Measurements from ENCODE around the gene LAIR2. TPM values are rescaled to one million over a fixed set of nuclear protein-coding genes. Genes with fewer than 3 reads are reported as not detected.

Gene LAIR2
- total and polyA plus RNA-seq, 2 of the 13 experiments (the other 11 are each of a cell fraction or from before 2014, with no cell fraction given) = 1.3 to 1.9 TPM

DNA sequence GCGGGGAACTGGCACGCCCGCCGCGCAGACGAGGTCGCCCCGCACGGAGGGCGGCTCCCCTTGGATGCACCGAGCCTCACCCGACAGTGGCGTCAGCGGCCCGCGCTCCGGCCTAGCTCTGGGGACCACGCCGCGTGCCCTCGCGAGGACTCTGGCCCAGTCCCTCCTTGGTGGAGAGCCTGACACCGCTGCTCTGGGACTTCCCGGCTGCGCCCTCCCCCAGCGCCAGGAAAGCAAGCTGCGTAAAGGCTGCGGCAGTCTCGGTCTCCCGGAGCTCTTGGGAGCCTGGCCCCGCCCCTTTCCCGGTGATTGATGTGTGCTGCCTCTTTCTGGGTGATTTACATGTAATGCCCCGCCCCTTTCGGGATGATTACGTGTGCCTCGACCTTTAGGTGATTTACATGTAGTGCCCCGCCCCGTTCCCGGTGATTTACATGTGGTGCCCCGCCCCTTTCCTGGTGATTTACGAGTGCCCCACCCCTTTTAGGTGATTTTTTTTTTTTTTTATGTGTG lies 39.0 kb upstream of the LAIR2 start, which contains the start of gene LENG9 (continued):
- TF ChIP-seq, protein P1, sequence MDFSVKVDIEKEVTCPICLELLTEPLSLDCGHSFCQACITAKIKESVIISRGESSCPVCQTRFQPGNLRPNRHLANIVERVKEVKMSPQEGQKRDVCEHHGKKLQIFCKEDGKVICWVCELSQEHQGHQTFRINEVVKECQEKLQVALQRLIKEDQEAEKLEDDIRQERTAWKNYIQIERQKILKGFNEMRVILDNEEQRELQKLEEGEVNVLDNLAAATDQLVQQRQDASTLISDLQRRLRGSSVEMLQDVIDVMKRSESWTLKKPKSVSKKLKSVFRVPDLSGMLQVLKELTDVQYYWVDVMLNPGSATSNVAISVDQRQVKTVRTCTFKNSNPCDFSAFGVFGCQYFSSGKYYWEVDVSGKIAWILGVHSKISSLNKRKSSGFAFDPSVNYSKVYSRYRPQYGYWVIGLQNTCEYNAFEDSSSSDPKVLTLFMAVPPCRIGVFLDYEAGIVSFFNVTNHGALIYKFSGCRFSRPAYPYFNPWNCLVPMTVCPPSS (IDR thresholded peaks at IDR 0.05) = no peak
- TF ChIP-seq ZFP36L2 (CRISPR knock-in tag; IDR thresholded peaks at IDR 0.05) = 0 out of 2 replicates have a peak, but pooled peaks have one; percentile 52
- no peak for TF ChIP-seq ZNF644 (CRISPR knock-in tag; IDR thresholded peaks at IDR 0.05; ENCODE audit: low read depth)
- TF ChIP-seq ZNF879 (CRISPR knock-in tag; IDR thresholded peaks at IDR 0.05) = 0 out of 2 replicates have a peak, but pooled peaks have one; percentile 61
- TF ChIP-seq, protein P2, sequence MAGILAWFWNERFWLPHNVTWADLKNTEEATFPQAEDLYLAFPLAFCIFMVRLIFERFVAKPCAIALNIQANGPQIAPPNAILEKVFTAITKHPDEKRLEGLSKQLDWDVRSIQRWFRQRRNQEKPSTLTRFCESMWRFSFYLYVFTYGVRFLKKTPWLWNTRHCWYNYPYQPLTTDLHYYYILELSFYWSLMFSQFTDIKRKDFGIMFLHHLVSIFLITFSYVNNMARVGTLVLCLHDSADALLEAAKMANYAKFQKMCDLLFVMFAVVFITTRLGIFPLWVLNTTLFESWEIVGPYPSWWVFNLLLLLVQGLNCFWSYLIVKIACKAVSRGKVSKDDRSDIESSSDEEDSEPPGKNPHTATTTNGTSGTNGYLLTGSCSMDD (CRISPR knock-in tag; IDR thresholded peaks at IDR 0.05) = no peak
- TF ChIP-seq ZSCAN9 (CRISPR knock-in tag; IDR thresholded peaks at IDR 0.05; ENCODE audit: borderline replicate concordance) = 0 out of 2 replicates have a peak, but pooled peaks have one; percentile 37
- TF ChIP-seq, protein P3, sequence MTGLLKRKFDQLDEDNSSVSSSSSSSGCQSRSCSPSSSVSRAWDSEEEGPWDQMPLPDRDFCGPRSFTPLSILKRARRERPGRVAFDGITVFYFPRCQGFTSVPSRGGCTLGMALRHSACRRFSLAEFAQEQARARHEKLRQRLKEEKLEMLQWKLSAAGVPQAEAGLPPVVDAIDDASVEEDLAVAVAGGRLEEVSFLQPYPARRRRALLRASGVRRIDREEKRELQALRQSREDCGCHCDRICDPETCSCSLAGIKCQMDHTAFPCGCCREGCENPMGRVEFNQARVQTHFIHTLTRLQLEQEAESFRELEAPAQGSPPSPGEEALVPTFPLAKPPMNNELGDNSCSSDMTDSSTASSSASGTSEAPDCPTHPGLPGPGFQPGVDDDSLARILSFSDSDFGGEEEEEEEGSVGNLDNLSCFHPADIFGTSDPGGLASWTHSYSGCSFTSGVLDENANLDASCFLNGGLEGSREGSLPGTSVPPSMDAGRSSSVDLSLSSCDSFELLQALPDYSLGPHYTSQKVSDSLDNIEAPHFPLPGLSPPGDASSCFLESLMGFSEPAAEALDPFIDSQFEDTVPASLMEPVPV (CRISPR knock-in tag; IDR thresholded peaks at IDR 0.05) = 0 out of 2 replicates have a peak, but pooled peaks have one; percentile 18
- TF ChIP-seq, protein P4, sequence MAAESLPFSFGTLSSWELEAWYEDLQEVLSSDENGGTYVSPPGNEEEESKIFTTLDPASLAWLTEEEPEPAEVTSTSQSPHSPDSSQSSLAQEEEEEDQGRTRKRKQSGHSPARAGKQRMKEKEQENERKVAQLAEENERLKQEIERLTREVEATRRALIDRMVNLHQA (CRISPR knock-in tag; IDR thresholded peaks at IDR 0.05) = no peak
- no peak for TF ChIP-seq PITX1 (CRISPR knock-in tag; IDR thresholded peaks at IDR 0.05)
- TF ChIP-seq ZNF572 (CRISPR knock-in tag; IDR thresholded peaks at IDR 0.05) = no peak
- no peak; the same call in 1 of the 2 replicates for TF ChIP-seq ESRRA (CRISPR knock-in tag; IDR thresholded peaks at IDR 0.05; ENCODE audit: low read depth)
- TF ChIP-seq EEA1 (CRISPR knock-in tag; IDR thresholded peaks at IDR 0.05; ENCODE audit: borderline replicate concordance) = no peak
- no peak for TF ChIP-seq RFX5 (IDR thresholded peaks at IDR 0.05; ENCODE audit: low read depth, low read length)
- TF ChIP-seq HOXA5 (CRISPR knock-in tag; IDR thresholded peaks at IDR 0.05) = peak; percentile 79; the same call in 1 of the 2 replicates
- no peak; the same call in 1 of the 2 replicates for TF ChIP-seq ZNF232 (CRISPR knock-in tag; IDR thresholded peaks at IDR 0.05; ENCODE audit: borderline replicate concordance)
- TF ChIP-seq ZC3H13 (CRISPR knock-in tag; IDR thresholded peaks at IDR 0.05) = no peak
- TF ChIP-seq, protein P5, sequence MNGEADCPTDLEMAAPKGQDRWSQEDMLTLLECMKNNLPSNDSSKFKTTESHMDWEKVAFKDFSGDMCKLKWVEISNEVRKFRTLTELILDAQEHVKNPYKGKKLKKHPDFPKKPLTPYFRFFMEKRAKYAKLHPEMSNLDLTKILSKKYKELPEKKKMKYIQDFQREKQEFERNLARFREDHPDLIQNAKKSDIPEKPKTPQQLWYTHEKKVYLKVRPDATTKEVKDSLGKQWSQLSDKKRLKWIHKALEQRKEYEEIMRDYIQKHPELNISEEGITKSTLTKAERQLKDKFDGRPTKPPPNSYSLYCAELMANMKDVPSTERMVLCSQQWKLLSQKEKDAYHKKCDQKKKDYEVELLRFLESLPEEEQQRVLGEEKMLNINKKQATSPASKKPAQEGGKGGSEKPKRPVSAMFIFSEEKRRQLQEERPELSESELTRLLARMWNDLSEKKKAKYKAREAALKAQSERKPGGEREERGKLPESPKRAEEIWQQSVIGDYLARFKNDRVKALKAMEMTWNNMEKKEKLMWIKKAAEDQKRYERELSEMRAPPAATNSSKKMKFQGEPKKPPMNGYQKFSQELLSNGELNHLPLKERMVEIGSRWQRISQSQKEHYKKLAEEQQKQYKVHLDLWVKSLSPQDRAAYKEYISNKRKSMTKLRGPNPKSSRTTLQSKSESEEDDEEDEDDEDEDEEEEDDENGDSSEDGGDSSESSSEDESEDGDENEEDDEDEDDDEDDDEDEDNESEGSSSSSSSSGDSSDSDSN (CRISPR knock-in tag; IDR thresholded peaks at IDR 0.05) = no peak
- peak; percentile 32; the same call in 1 of the 3 replicates for TF ChIP-seq MXI1 (IDR thresholded peaks at IDR 0.05; ENCODE audit: borderline replicate concordance, low read depth, low read length)
- TF ChIP-seq, protein P6, sequence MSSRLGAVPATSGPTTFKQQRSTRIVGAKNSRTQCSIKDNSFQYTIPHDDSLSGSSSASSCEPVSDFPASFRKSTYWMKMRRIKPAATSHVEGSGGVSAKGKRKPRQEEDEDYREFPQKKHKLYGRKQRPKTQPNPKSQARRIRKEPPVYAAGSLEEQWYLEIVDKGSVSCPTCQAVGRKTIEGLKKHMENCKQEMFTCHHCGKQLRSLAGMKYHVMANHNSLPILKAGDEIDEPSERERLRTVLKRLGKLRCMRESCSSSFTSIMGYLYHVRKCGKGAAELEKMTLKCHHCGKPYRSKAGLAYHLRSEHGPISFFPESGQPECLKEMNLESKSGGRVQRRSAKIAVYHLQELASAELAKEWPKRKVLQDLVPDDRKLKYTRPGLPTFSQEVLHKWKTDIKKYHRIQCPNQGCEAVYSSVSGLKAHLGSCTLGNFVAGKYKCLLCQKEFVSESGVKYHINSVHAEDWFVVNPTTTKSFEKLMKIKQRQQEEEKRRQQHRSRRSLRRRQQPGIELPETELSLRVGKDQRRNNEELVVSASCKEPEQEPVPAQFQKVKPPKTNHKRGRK (CRISPR knock-in tag; IDR thresholded peaks at IDR 0.05) = no peak
- TF ChIP-seq NR2F2 (IDR thresholded peaks at IDR 0.05; ENCODE audit: borderline replicate concordance, low read depth) = peak; percentile 11; the same call in 1 of the 2 replicates
- TF ChIP-seq KAT8 (CRISPR knock-in tag; IDR thresholded peaks at IDR 0.05) = no peak
